Esophagus muscularis mucosa (tissue), 4 donors: ENCODE data around the gene TNFRSF14. TPM values are rescaled to one million over a fixed set of nuclear protein-coding genes. Genes with fewer than 3 reads are reported as not detected.

Experiments
- total RNA-seq, 4 donors: library from RNA; depleted of rRNA; stranded (reverse); fragments of >200 nt; gene quantifications; one replicate each; pipeline versions ENCODE4 v1.1.0 to v1.2.1, GENCODE V29; 2016

TNFRSF14 gene
- total RNA-seq, 4 donors from 2014 or later, result 26.2 to 49.2 (median 42.5) TPM

Other genes starting within 250 kb of the TNFRSF14 start
- 1 to 10 TPM; 7.0 to 9.8 (median 8.0) TPM for gene MORN1, start 164.8 kb upstream of the TNFRSF14 start, total RNA-seq
- gene RER1, start 164.5 kb upstream of the TNFRSF14 start, total RNA-seq, result 10 to 100 TPM; 47.3 to 67.3 (median 56.4) TPM
- 10 to 100 TPM; 14.2 to 27.1 (median 20.3) TPM for gene PEX10, start 143.8 kb upstream of the TNFRSF14 start, total RNA-seq
- under 1 TPM; 0.06 to 0.42 (median 0.26) TPM for gene PLCH2, start 80.1 kb upstream of the TNFRSF14 start, total RNA-seq
- 10 to 100 TPM; 22.5 to 48.9 (median 37.9) TPM for gene PANK4, start 29.8 kb upstream of the TNFRSF14 start, total RNA-seq
- gene HES5, start 26.1 kb upstream of the TNFRSF14 start, total RNA-seq, result under 1 TPM in 2 of 4 donors, not detected in 2; 0.19 to 0.33 TPM
- 10 to 100 TPM in 3 of 4 donors, 1 to 10 TPM in 1; 7.9 to 18.8 (median 14.8) TPM for gene PRXL2B, start 30.4 kb downstream of the TNFRSF14 start, total RNA-seq
- 1 to 10 TPM in 1 of 4 donors, under 1 TPM in 2, not detected in 1; 0.78 to 1.7 (median 0.80) TPM for gene MMEL1, start 76.6 kb downstream of the TNFRSF14 start, total RNA-seq
- under 1 TPM; under 0.01 to 0.46 (median 0.10) TPM for gene TTC34, start 245.3 kb downstream of the TNFRSF14 start, total RNA-seq